RKO (cell line): ENCODE results near the gene DDI1.

ENCODE experiments used
- DNase-seq: peaks from one replicate; pipeline ENCODE4 v3.0.0-alpha.2; 2016; ENCODE audit warnings: low spot score

DDI1 gene

GRCh38 chr11:104036588-104036987, at the start of gene DDI1:
Gene DDI1, plus strand, starts transcription at chr11:104036640. Its CDS starts 183 bp downstream, at chr11:104036823.
- DNase-seq: no peak

- DNase-seq: peak; percentile 3
Measured at GRCh38 chr11:103987629-103988594, 48.5 kb upstream of the DDI1 start.

- no peak for DNase-seq
Measured at GRCh38 chr11:103988595-103988969, 47.9 kb upstream of the DDI1 start.

GRCh38 chr11:103993507-103993906, 42.9 kb upstream of the DDI1 start:
- no peak for DNase-seq

- DNase-seq: no peak
Measured at GRCh38 chr11:103994094-103994493, 42.3 kb upstream of the DDI1 start.

- no peak for DNase-seq
Measured at GRCh38 chr11:103994518-103994917, 41.9 kb upstream of the DDI1 start.

- no peak for DNase-seq
Measured at GRCh38 chr11:103995896-103996295, 40.5 kb upstream of the DDI1 start.

- DNase-seq: no peak
Measured at GRCh38 chr11:103997082-103997481, 39.4 kb upstream of the DDI1 start.

GRCh38 chr11:103998826-103999508, 37.5 kb upstream of the DDI1 start:
- DNase-seq: no peak

GRCh38 chr11:104000798-104001197, 35.6 kb upstream of the DDI1 start:
- no peak for DNase-seq

- DNase-seq: no peak
Measured at GRCh38 chr11:104001561-104002056, 34.8 kb upstream of the DDI1 start.

GRCh38 chr11:104003491-104003890, 32.9 kb upstream of the DDI1 start:
- no peak for DNase-seq

GRCh38 chr11:104005234-104005855, 31.1 kb upstream of the DDI1 start:
- DNase-seq: no peak

- DNase-seq: no peak
Measured at GRCh38 chr11:104009744-104010143, 26.7 kb upstream of the DDI1 start.

- DNase-seq: no peak
Measured at GRCh38 chr11:104011044-104011443, 25.4 kb upstream of the DDI1 start.

GRCh38 chr11:104015649-104016415, 20.6 kb upstream of the DDI1 start:
- no peak for DNase-seq

- no peak for DNase-seq
Measured at GRCh38 chr11:104024572-104024971, 11.9 kb upstream of the DDI1 start.

- no peak for DNase-seq
Measured at GRCh38 chr11:104028476-104029263, 7.8 kb upstream of the DDI1 start.

- no peak for DNase-seq
Measured at GRCh38 chr11:104033134-104033533, 3.3 kb upstream of the DDI1 start.

GRCh38 chr11:104033561-104033960, 2.9 kb upstream of the DDI1 start:
- DNase-seq: no peak

GRCh38 chr11:104036995-104037394, 555 bp downstream of the DDI1 start:
- no peak for DNase-seq
